A673 (cell line): ENCODE results near the gene CPTP. TPM values are rescaled to one million over a fixed set of nuclear protein-coding genes. Genes with fewer than 3 reads are reported as not detected.

Source experiments
- BruUV-seq: library from RNA; stranded (reverse); fragments of 400-500 nt; replicated peaks from 2 replicates; lab custom pipeline; 2021; lab: Mats Ljungman, UMichigan
- CTCF ChIA-PET: fragments of 300-600 bp; sonication (Branson Sonifier 250); formaldehyde crosslinking; loops from one replicate; lab custom pipeline; 2022; ENCODE audit warnings: antibody characterized with exemption; lab: Charles Lee
- POLR2A ChIA-PET: fragments of 300-600 bp; sonication (Branson Sonifier 250); formaldehyde crosslinking; loops from one replicate; lab custom pipeline; 2022; ENCODE audit warnings: antibody characterized with exemption; ENCODE audit not compliant: low non-redundant PET; lab: Charles Lee
- DNase-seq: peaks from one replicate; pipeline ENCODE4 v3.0.0-alpha.2; 2015; ENCODE audit warnings: low spot score
- H3K27ac ChIP-seq: fragments of 200-600 bp; sonication (generic); 2 replicates; pipeline ENCODE4 v1.5.1; 2016; ENCODE audit warnings: mixed run types, low read depth, mild to moderate bottlenecking, mixed read lengths, antibody characterized with exemption, low read length; ENCODE audit not compliant: poor library complexity, severe bottlenecking
- H3K27me3 ChIP-seq: fragments of 200-600 bp; sonication (generic); replicated peaks from 2 replicates; pipeline ENCODE4 v1.6.1; 2017; ENCODE audit warnings: mixed run types, low read depth, mild to moderate bottlenecking, mixed read lengths, antibody characterized with exemption, low read length; ENCODE audit not compliant: insufficient read depth, poor library complexity
- H3K36me3 ChIP-seq: fragments of 200-600 bp; sonication (generic); 2 replicates; pipeline ENCODE4 v1.6.1; 2016; ENCODE audit warnings: mixed run types, mild to moderate bottlenecking, mixed read lengths, antibody characterized with exemption, low read length; ENCODE audit not compliant: insufficient read depth, poor library complexity, severe bottlenecking
- H3K4me1 ChIP-seq: fragments of 200-600 bp; sonication (generic); 2 replicates; pipeline ENCODE4 v1.6.1; 2017; ENCODE audit warnings: mixed run types, mild to moderate bottlenecking, mixed read lengths, antibody characterized with exemption, low read length; ENCODE audit not compliant: insufficient read depth, poor library complexity, severe bottlenecking
- H3K4me3 ChIP-seq: fragments of 200-600 bp; sonication (generic); 2 replicates; pipeline ENCODE4 v1.5.1; 2016; ENCODE audit warnings: low read depth, mixed run types, mild to moderate bottlenecking, mixed read lengths, low read length; ENCODE audit not compliant: poor library complexity, severe bottlenecking
- H3K9me3 ChIP-seq: fragments of 200-600 bp; sonication (generic); 2 replicates; pipeline ENCODE4 v1.6.1; 2016; ENCODE audit warnings: mixed run types, low read depth, mild to moderate bottlenecking, mixed read lengths, antibody characterized with exemption, low read length; ENCODE audit not compliant: poor library complexity, severe bottlenecking
- EZH2 ChIP-seq: fragments of 200-600 bp; sonication (generic); IDR thresholded peaks from 2 replicates; pipeline ENCODE4 v1.6.1; 2017; ENCODE audit warnings: borderline replicate concordance, low read depth, mild to moderate bottlenecking, mixed read lengths, antibody characterized with exemption, low read length; ENCODE audit not compliant: poor library complexity, severe bottlenecking
- intact Hi-C: fragments of 100-400 bp; cut with micrococcal nuclease; formaldehyde crosslinking; loops from one replicate; pipeline ENCODE4 v1.10.0; 2022; ENCODE audit not compliant: unreplicated experiment
- total RNA-seq: library from RNA; stranded (reverse); gene quantifications from 2 replicates; pipeline ENCODE4 v1.2.3, GENCODE V29; 2021
- TF ChIP-seq, protein P1 (sequence below): fragments of 300-800, 200-600 bp; sonication (generic); conservative IDR thresholded peaks from 2 replicates; pipeline ENCODE4 v1.5.1; 2017; ENCODE audit warnings: low read depth, mild to moderate bottlenecking, antibody characterized with exemption, low read length, moderate library complexity, mixed read lengths

CPTP gene
- total RNA-seq, 1 experiment from 2014 or later, result 17.0 TPM

DNA sequence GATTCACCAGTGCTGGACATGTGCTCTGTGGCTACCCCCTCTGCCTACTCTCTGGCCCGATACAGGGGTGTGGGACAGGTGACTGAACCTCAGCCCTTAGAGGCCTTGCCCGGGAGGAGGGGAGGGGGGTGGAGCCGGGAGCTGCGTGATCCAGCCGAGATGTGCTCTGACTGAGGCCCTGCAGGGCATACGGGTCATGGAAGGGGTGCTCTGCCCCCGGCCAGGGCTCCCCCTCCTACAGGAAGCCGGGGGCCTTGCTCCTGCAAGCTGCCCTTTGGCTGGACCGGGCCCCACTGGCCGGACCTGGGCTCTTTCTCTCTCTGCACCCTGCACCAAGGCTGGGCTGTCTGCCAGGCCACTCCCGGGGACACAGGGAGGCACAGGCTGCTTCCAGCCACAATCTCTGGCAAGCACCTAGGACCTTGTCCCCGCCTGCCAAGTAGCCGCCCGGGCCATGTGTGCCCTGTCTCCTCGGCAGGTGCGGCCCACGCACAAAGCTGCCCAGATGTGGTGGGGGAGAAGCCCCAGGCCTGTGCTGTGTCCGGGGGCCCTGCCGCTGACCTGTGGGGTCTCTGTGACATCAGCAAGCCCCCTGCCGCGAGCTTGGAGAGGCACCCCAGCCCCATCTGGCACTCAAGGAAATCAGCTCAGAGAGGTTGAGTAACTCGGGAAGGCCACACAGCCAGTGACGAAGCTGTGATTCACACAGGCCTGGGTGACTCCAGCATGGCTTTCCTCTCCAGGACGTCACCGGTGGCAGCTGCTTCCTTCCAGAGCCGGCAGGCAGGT, 42.9 kb upstream of the CPTP start:
- no peak for DNase-seq

DNA sequence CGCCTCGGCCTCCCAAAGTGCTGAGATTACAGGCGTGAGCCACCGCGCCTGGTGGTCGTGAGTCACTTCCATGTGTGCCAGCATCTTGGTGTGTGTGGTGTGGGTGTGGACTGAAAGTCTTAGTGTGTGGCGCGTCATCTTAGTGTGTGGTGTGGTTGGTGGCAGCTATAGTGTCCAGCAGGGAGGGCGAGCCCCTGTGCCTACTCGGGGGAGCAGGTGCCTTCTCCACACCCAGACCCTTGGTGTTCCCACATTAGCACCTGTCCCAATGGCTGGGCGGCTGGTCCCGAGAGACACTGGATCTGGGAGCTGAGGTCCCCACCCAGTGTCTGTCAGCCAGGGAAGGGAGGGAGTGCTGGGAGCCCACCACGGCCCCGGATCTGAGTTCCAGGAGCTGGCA, 41.6 kb upstream of the CPTP start:
- DNase-seq, result no peak

More for the DNA sequence above, 42.9 kb upstream of the CPTP start:
- no peak for TF ChIP-seq EZH2
- TF ChIP-seq, protein P1, sequence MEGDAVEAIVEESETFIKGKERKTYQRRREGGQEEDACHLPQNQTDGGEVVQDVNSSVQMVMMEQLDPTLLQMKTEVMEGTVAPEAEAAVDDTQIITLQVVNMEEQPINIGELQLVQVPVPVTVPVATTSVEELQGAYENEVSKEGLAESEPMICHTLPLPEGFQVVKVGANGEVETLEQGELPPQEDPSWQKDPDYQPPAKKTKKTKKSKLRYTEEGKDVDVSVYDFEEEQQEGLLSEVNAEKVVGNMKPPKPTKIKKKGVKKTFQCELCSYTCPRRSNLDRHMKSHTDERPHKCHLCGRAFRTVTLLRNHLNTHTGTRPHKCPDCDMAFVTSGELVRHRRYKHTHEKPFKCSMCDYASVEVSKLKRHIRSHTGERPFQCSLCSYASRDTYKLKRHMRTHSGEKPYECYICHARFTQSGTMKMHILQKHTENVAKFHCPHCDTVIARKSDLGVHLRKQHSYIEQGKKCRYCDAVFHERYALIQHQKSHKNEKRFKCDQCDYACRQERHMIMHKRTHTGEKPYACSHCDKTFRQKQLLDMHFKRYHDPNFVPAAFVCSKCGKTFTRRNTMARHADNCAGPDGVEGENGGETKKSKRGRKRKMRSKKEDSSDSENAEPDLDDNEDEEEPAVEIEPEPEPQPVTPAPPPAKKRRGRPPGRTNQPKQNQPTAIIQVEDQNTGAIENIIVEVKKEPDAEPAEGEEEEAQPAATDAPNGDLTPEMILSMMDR, result no peak
- H3K36me3 ChIP-seq, result no peaks in the 10 kb centered on the region
- POLR2A ChIA-PET, result no interaction called here
- no peak overlapping the region for H3K27ac ChIP-seq
- intact Hi-C loops, result no loop called here
- no peaks in the 10 kb centered on the region for H3K4me1 ChIP-seq
- no peak overlapping the region for H3K4me3 ChIP-seq
- CTCF ChIA-PET, result no interaction called here
- BruUV-seq, result no TSS peak
- H3K9me3 ChIP-seq, result no peaks in the 10 kb centered on the region
- no peaks in the 10 kb centered on the region for H3K27me3 ChIP-seq

DNA sequence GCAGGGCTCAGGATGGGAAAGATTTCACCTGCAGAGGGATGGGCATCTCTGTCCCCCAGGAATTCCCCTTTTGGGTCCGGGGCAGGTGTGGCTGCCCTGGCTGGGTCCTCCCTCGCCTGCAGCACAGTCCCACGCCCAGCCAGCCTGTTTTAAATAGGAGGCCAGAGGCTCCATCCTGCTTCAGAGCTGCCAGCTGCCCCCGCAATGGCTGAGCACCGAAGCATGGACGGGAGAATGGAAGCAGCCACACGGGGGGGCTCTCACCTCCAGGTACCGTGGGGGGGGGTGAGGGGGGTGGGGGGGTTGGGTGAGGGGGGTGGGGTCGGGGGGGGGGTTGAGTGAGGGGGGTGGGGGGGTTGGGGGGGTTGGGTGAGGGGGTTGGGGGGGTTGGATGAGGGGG, 40.8 kb upstream of the CPTP start:
- ChIA-PET POLR2A (no interaction called here), CTCF (no interaction called here)
- H3K9me3 ChIP-seq, result no peaks in the 10 kb centered on the region
- no peak overlapping the region for H3K4me3 ChIP-seq
- no peak overlapping the region for H3K27ac ChIP-seq
- H3K4me1 ChIP-seq, result no peaks in the 10 kb centered on the region
- no peaks in the 10 kb centered on the region for H3K36me3 ChIP-seq
- peak; percentile 56 for DNase-seq
- no TSS peak for BruUV-seq
- H3K27me3 ChIP-seq, result no peaks in the 10 kb centered on the region
- no peak for TF ChIP-seq EZH2
- TF ChIP-seq, protein P1, result no peak
- intact Hi-C loops, result no loop called here

More for the DNA sequence above, 41.6 kb upstream of the CPTP start:
- no peak overlapping the region for H3K27ac ChIP-seq
- intact Hi-C loops, result no loop called here
- POLR2A ChIA-PET, result no interaction called here
- no TSS peak for BruUV-seq
- H3K4me1 ChIP-seq, result no peaks in the 10 kb centered on the region
- no peak overlapping the region for H3K4me3 ChIP-seq
- CTCF ChIA-PET, result no interaction called here
- TF ChIP-seq, protein P1, result no peak
- TF ChIP-seq EZH2, result no peak
- H3K27me3 ChIP-seq, result no peaks in the 10 kb centered on the region
- no peaks in the 10 kb centered on the region for H3K9me3 ChIP-seq
- H3K36me3 ChIP-seq, result no peaks in the 10 kb centered on the region
